K562 (cell line): Measurements from ENCODE around the gene NCL. TPM values are rescaled to one million over a fixed set of nuclear protein-coding genes. Genes with fewer than 3 reads are reported as not detected.

Source experiments
- ATF6 ChIP-seq: sonication (generic); formaldehyde crosslinking; IDR thresholded peaks from 2 replicates; pipeline ENCODE4 v1.4.0; 2020; ENCODE audit warnings: mild to moderate bottlenecking, missing genetic modification reagents
- BRD9 ChIP-seq: fragments of 450-650 bp; IDR thresholded peaks from 2 replicates; pipeline ENCODE4 v1.6.1; 2018; ENCODE audit warnings: low read depth; ENCODE audit not compliant: partially characterized antibody
- C11orf30 ChIP-seq: fragments of 450-650 bp; IDR thresholded peaks from 2 replicates; pipeline ENCODE4 v1.6.1; 2016; ENCODE audit warnings: low read depth, mild to moderate bottlenecking
- CREB1 ChIP-seq, 2 experiments: sonication (generic) in 1 of 2; formaldehyde crosslinking in 1 of 2; IDR thresholded peaks; 2 replicates each; pipeline versions ENCODE4 v1.6.1 to v1.8.0; 2012 to 2022; ENCODE audit warnings: inconsistent platforms in 1 of 2, mild to moderate bottlenecking in 1 of 2, missing genetic modification reagents in 1 of 2, moderate library complexity in 1 of 2
- E2F4 ChIP-seq: sonication (generic); formaldehyde crosslinking; IDR thresholded peaks from 2 replicates; pipeline ENCODE4 v1.8.0; 2022; ENCODE audit warnings: mild to moderate bottlenecking, low read depth, missing genetic modification reagents
- ETV6 ChIP-seq, 3 experiments: fragments of 150-350 bp in 1 of 3; sonication (generic) in 1 of 3; formaldehyde crosslinking in 1 of 3; IDR thresholded peaks; 2 replicates each; pipeline versions ENCODE4 v1.6.1 to v1.8.0; 2014 to 2022; ENCODE audit warnings: borderline replicate concordance in 2 of 3, low read depth in 2 of 3, antibody characterized with exemption in 1 of 3, low read length in 1 of 3, mild to moderate bottlenecking in 1 of 3, missing genetic modification reagents in 1 of 3
- FOXP1 ChIP-seq: sonication (generic); formaldehyde crosslinking; IDR thresholded peaks from 2 replicates; pipeline ENCODE4 v1.8.0; 2022; ENCODE audit warnings: mild to moderate bottlenecking, missing genetic modification reagents
- MLLT1 ChIP-seq, 2 experiments: fragments of 450-650 bp; IDR thresholded peaks; 2 replicates each; pipeline ENCODE4 v1.6.1; 2016
- MYC ChIP-seq, 2 experiments: fragments of 250-450 bp in 1 of 2; sonication (Bioruptor Pico) in 1 of 2; IDR thresholded peaks; 2 replicates each; pipeline versions ENCODE4 v1.5.1 to v1.6.1; 2012 to 2021; ENCODE audit warnings: low read depth in 2 of 2, borderline replicate concordance in 1 of 2, improper control_type of control experiment in 1 of 2, low read length in 1 of 2, mild to moderate bottlenecking in 1 of 2, moderate library complexity in 1 of 2
- PKNOX1 ChIP-seq: fragments of 450-650 bp; IDR thresholded peaks from 2 replicates; pipeline ENCODE4 v1.6.1; 2016
- SRF ChIP-seq, 2 experiments: fragments of 250-450, 450-650 bp in 1 of 2; sonication (Bioruptor Pico) in 1 of 2; sonication (generic) in 1 of 2; formaldehyde crosslinking; IDR thresholded peaks; 2 replicates each; pipeline versions ENCODE4 v1.5.0 to v1.5.1; 2020 to 2022; ENCODE audit warnings: mild to moderate bottlenecking in 1 of 2, missing genetic modification reagents in 1 of 2
- TAF9B ChIP-seq: fragments of 450-650 bp; IDR thresholded peaks from 2 replicates; pipeline ENCODE4 v1.6.1; 2018; ENCODE audit warnings: mild to moderate bottlenecking; ENCODE audit not compliant: partially characterized antibody
- XRCC5 ChIP-seq: fragments of 200-400 bp; formaldehyde crosslinking; IDR thresholded peaks from 2 replicates; pipeline ENCODE4 v1.6.1; 2017; ENCODE audit warnings: low read depth, mild to moderate bottlenecking, low read length
- ZC3H11A ChIP-seq: IDR thresholded peaks from 2 replicates; pipeline ENCODE4 v1.6.1; 2012; ENCODE audit warnings: low read depth, low read length, improper control_type of control experiment
- ZKSCAN1 ChIP-seq: fragments of 150-350 bp; IDR thresholded peaks from 2 replicates; pipeline ENCODE4 v1.6.1; 2016; ENCODE audit warnings: low read depth, low read length
- ZNF740 ChIP-seq, 3 experiments: fragments of 200-800 bp in 1 of 3; sonication (Bioruptor generic) in 1 of 3; sonication (generic) in 1 of 3; formaldehyde crosslinking in 1 of 3; IDR thresholded peaks; 2 replicates each; pipeline versions ENCODE4 v1.6.1 to v1.8.0; 2016 to 2022; ENCODE audit warnings: mild to moderate bottlenecking in 2 of 3, missing compliant biosample characterization in 2 of 3, missing genetic modification characterization in 2 of 3, missing genetic modification reagents in 1 of 3
- ZSCAN32 ChIP-seq: fragments of 450-650 bp; formaldehyde crosslinking; IDR thresholded peaks from 2 replicates; pipeline ENCODE4 v1.4.0; 2020; ENCODE audit warnings: mild to moderate bottlenecking, moderate library complexity
- polyA plus RNA-seq, 8 experiments: library from polyadenylated mRNA; depleted of rRNA in 4 of 8; stranded (reverse) in 5 of 8; unstranded in 3 of 8; fragments of >200 nt; fragmentation: Nextera tagmentation in 2 of 8; fragmentation: Illumina TruSeq in 1 of 8; extraction: Ambion mirVana in 2 of 8; extraction: Trizol in 1 of 8; gene quantifications; 2 replicates each; pipeline versions ENCODE4 v1.2.1 to v1.2.3, GENCODE V29; 2011 to 2014; ENCODE audit warnings: inconsistent platforms in 1 of 8, missing spikeins in 1 of 8
- total RNA-seq, 7 experiments: library from RNA; depleted of rRNA in 6 of 7; stranded (reverse); fragments of >200 nt in 6 of 7; fragmentation: Illumina TruSeq in 2 of 7; extraction: Trizol in 2 of 7; gene quantifications; 2 replicates each; pipeline versions ENCODE4 v1.2.1 to v1.2.3, GENCODE V29; 2011 to 2021; ENCODE audit warnings: low replicate concordance in 1 of 7

NCL gene
- total and polyA plus RNA-seq, 9 of the 15 experiments (the other 6 are each of a cell fraction or from before 2014, with no cell fraction given): 80.9 to 732 (median 361) TPM

GRCh38 chr2:231463698-231464575, at the start of gene NCL (continued):
- TF ChIP-seq E2F4 (no peak), C11orf30 (peak; percentile 75), ATF6 (CRISPR knock-in tag) (peak; percentile 36; the same call in 1 of the 2 replicates), MYC (IDR thresholded peaks at IDR 0.05; ENCODE audit: low read depth, low read length) (peak; percentile 98), MYC (CRISPR knock-in tag; IDR thresholded peaks at IDR 0.05; ENCODE audit: borderline replicate concordance, low read depth) (peak; percentile 99), TAF9B (peak; percentile 89), FOXP1 (CRISPR knock-in tag) (peak; percentile 97), ZSCAN32 (no peak), ZKSCAN1 (no peak), SRF (CRISPR knock-in tag; IDR thresholded peaks at IDR 0.05) (peak in 1 of 2 experiments; percentile 41; a peak in 1 of 4 replicates), BRD9 (no peak), PKNOX1 (no peak), ETV6 (IDR thresholded peaks at IDR 0.05; ENCODE audit: borderline replicate concordance in 1 of 2, low read depth in 2 of 2, low read length in 1 of 2) (no peak), ETV6 (CRISPR knock-in tag; IDR thresholded peaks at IDR 0.05; ENCODE audit: borderline replicate concordance) (peak; percentile 91; the same call in 1 of the 2 replicates), ZC3H11A (no peak), CREB1 (IDR thresholded peaks at IDR 0.05) (0 out of 2 replicates have a peak, but pooled peaks have one; percentile 30), CREB1 (CRISPR knock-in tag; IDR thresholded peaks at IDR 0.05) (peak; percentile 77), MLLT1 (IDR thresholded peaks at IDR 0.05) (peak in 1 of 2 experiments; percentile 76; a peak in 2 of 4 replicates), XRCC5 (no peak), ZNF740 (CRISPR knock-in tag; IDR thresholded peaks at IDR 0.05) (no peak; the same call in 1 of the 2 replicates), ZNF740 (tag; IDR thresholded peaks at IDR 0.05) (no peak)
